CD1c-positive myeloid dendritic cell (primary cell): Measurements from ENCODE around the gene DRAM1.

ENCODE experiments used
- DNase-seq: peaks from one replicate; pipeline ENCODE4 v3.0.0-alpha.2; 2016; ENCODE audit errors: extremely low spot score

DRAM1 gene

GRCh38 chr12:101941306-101942249 is 64.2 kb downstream of the DRAM1 start:
- DNase-seq = peak; percentile 46

- no peak for DNase-seq
Observed at GRCh38 chr12:101942250-101942605, 64.8 kb downstream of the DRAM1 start.

- DNase-seq = no peak
Observed at GRCh38 chr12:101945369-101946232, 68.2 kb downstream of the DRAM1 start.

GRCh38 chr12:101946233-101946611 is 68.8 kb downstream of the DRAM1 start:
- DNase-seq = no peak

GRCh38 chr12:101947316-101947715 is 69.9 kb downstream of the DRAM1 start:
- no peak for DNase-seq

- DNase-seq = no peak
Observed at GRCh38 chr12:101948365-101948764, 71.0 kb downstream of the DRAM1 start.

- DNase-seq = no peak
Observed at GRCh38 chr12:101951002-101951670, 73.8 kb downstream of the DRAM1 start.

GRCh38 chr12:101954113-101954512 is 76.7 kb downstream of the DRAM1 start:
- no peak for DNase-seq

GRCh38 chr12:101954676-101955075 is 77.3 kb downstream of the DRAM1 start:
- DNase-seq = no peak

GRCh38 chr12:101957252-101957959 is 80.0 kb downstream of the DRAM1 start:
- DNase-seq = no peak

GRCh38 chr12:101959607-101960006 is 82.2 kb downstream of the DRAM1 start:
- DNase-seq = no peak

- no peak for DNase-seq
Observed at GRCh38 chr12:101962486-101962885, 85.1 kb downstream of the DRAM1 start.

GRCh38 chr12:101963697-101964096 is 86.3 kb downstream of the DRAM1 start:
- DNase-seq = no peak

GRCh38 chr12:101966496-101966895 is 89.1 kb downstream of the DRAM1 start:
- DNase-seq = no peak

GRCh38 chr12:101967506-101967905 is 90.1 kb downstream of the DRAM1 start:
- DNase-seq = no peak

- no peak for DNase-seq
Observed at GRCh38 chr12:101968770-101969169, 91.4 kb downstream of the DRAM1 start.
